ENCODE results near the gene ZC3H13. TPM values are rescaled to one million over a fixed set of nuclear protein-coding genes. Genes with fewer than 3 reads are reported as not detected.

ZC3H13 gene
- total RNA-seq, 6 donors from 2014 or later, result 23.6 to 71.2 (median 42.3) TPM

- Histone ChIP-seq H3K36me3 (peaks cover 31 to 85% (median 48%) of the 10 kb centered on the region in 4 donors), H3K27me3 (no peaks in the 10 kb centered on the region), H3K4me1 (no peaks in the 10 kb centered on the region), H3K27ac (no peak overlapping the region), H3K9me3 (no peaks in the 10 kb centered on the region), H3K4me3 (no peak overlapping the region)
- ATAC-seq (ENCODE audit: low FRiP score in 2 of 2) (no peak), DNase-seq (no peak)
- TF ChIP-seq CTCF (IDR thresholded peaks at IDR 0.05) (no peak), EP300 (IDR thresholded peaks at IDR 0.05) (no peak), POLR2A (IDR thresholded peaks at IDR 0.05) (no peak), POLR2AphosphoS5 (IDR thresholded peaks at IDR 0.05) (no peak)
- 89 to 93% methylated on average over 3 of the region's 3 CpGs for WGBS, 2 donors
Measured at GRCh38 chr13:45966715-45967114, 85.8 kb downstream of the ZC3H13 start.

- TF ChIP-seq CTCF (IDR thresholded peaks at IDR 0.05), result no peak
- no peak for TF ChIP-seq EP300 (IDR thresholded peaks at IDR 0.05)
- no peak for TF ChIP-seq POLR2AphosphoS5 (IDR thresholded peaks at IDR 0.05)
- TF ChIP-seq POLR2A (IDR thresholded peaks at IDR 0.05), result no peak
- no peak overlapping the region for H3K27ac ChIP-seq
- H3K27me3 ChIP-seq, result no peaks in the 10 kb centered on the region
- no peak for ATAC-seq (ENCODE audit: low FRiP score in 2 of 2)
- 90 to 96% methylated on average over 1 of the region's 1 CpG for WGBS, 2 donors
- no peak for DNase-seq
- peaks cover 11 to 71% (median 35%) of the 10 kb centered on the region in 4 donors for H3K36me3 ChIP-seq
- no peaks in the 10 kb centered on the region for H3K4me1 ChIP-seq
- H3K4me3 ChIP-seq, result no peak overlapping the region
- H3K9me3 ChIP-seq, result no peaks in the 10 kb centered on the region
Measured at GRCh38 chr13:45961468-45961867, 91.1 kb downstream of the ZC3H13 start.

- no peak for TF ChIP-seq POLR2A (IDR thresholded peaks at IDR 0.05)
- TF ChIP-seq POLR2AphosphoS5 (IDR thresholded peaks at IDR 0.05), result no peak
- no peak for TF ChIP-seq EP300 (IDR thresholded peaks at IDR 0.05)
- no peak for TF ChIP-seq CTCF (IDR thresholded peaks at IDR 0.05)
Measured at GRCh38 chr13:45954836-45955800, 97.4 kb downstream of the ZC3H13 start.

GRCh38 chr13:45953082-45953481 lies 99.5 kb downstream of the ZC3H13 start:
- DNase-seq (no peak), ATAC-seq (ENCODE audit: low FRiP score in 2 of 2) (no peak)
- Histone ChIP-seq H3K4me1 (peaks cover 0 to 8% (median 0%) of the 10 kb centered on the region in 4 donors), H3K36me3 (peaks cover 0 to 30% (median 13%) of the 10 kb centered on the region in 4 donors), H3K9me3 (no peaks in the 10 kb centered on the region), H3K4me3 (no peak overlapping the region), H3K27ac (no peak overlapping the region), H3K27me3 (no peaks in the 10 kb centered on the region)
- WGBS, 2 donors, result 96 to 97% methylated on average over 3 of the region's 3 CpGs
- TF ChIP-seq POLR2A (IDR thresholded peaks at IDR 0.05), result no peak
- TF ChIP-seq POLR2AphosphoS5 (IDR thresholded peaks at IDR 0.05), result no peak
- TF ChIP-seq CTCF (IDR thresholded peaks at IDR 0.05), result no peak
- no peak for TF ChIP-seq EP300 (IDR thresholded peaks at IDR 0.05)

More at GRCh38 chr13:45954836-45955800, 97.4 kb downstream of the ZC3H13 start:
- Histone ChIP-seq H3K36me3 (peaks cover 0 to 46% (median 19%) of the 10 kb centered on the region in 4 donors), H3K4me3 (no peak overlapping the region), H3K4me1 (peaks cover 0 to 8% (median 0%) of the 10 kb centered on the region in 4 donors), H3K27ac (no peak overlapping the region), H3K9me3 (no peaks in the 10 kb centered on the region), H3K27me3 (no peaks in the 10 kb centered on the region)
- ATAC-seq (ENCODE audit: low FRiP score in 2 of 2) (no peak), DNase-seq (no peak)
- WGBS, 2 donors, result 78 to 84% methylated on average over 3 of the region's 3 CpGs

Data from upper lobe of left lung (tissue), 6 donors.